LoVo (cell line): ENCODE measurements around the gene SETD9.

ENCODE experiments used
- DNase-seq: peaks from one replicate; pipeline ENCODE4 v3.0.0-alpha.2; 2016; ENCODE audit warnings: low spot score

Gene SETD9

GRCh38 chr5:56909294-56910209 lies at the start of gene SETD9:
TSS of gene SETD9 (plus strand) at chr5:56909596. CDS start at chr5:56909646, 50 bp downstream.
- peak; percentile 99 for DNase-seq

DNA sequence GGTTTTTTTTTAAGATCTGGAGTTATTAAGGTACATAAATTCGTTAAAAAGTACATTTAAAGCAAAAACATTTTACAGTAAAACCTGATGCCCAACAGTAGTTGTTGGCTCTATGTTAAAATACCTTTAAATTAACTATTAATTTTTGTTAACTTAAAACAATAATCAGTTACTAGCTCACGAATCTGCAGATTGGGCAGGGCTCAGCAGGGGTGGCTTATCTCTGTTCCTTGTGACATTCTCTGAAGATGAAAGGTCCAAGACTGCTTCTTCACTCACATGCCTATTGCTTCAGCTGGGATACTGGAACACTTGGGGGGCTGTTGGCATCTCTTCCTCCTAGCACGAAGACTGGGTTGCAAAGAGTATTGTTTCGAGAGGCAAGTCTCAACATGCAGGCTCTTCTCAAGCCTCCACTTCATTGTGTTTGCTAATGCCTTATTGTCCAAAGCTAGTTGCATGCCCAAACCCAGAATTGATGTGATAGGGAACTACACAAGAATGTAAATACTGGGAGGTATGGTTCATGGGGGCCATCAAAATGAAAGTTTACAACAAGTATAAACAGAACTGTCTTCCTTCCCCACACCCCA lies 47.4 kb upstream of the SETD9 start:
- no peak for DNase-seq

- DNase-seq, result no peak
These were observed 46.5 kb upstream of the SETD9 start for GRCh38 chr5:56862909-56863308.

- no peak for DNase-seq
These were observed 37.6 kb upstream of the SETD9 start for GRCh38 chr5:56871777-56872176.

GRCh38 chr5:56873056-56873455 lies 36.3 kb upstream of the SETD9 start:
- DNase-seq, result no peak

GRCh38 chr5:56876327-56876726 lies 33.1 kb upstream of the SETD9 start:
- no peak for DNase-seq

GRCh38 chr5:56881571-56881970 lies 27.8 kb upstream of the SETD9 start:
- no peak for DNase-seq

GRCh38 chr5:56893251-56893951 lies 16.0 kb upstream of the SETD9 start:
- no peak for DNase-seq

DNA sequence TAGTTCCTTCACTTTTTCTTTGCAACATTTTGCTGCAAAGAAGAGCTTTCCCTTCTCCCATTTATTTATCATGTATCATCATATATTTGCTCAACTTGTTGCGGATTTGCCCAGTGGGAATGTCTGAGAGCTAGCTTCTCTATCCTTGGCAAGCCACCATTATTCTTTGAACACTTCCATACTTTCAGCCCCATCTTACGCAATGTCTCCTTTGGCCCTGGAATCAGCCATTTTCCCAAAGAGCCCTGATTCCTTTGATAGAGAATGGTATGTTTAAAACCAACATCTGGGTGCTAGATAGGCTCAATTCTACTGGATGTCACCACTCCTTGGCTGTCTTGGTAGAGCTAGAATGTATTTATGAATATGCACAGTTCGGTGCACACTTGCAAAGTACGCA lies 12.6 kb upstream of the SETD9 start:
- no peak for DNase-seq

GRCh38 chr5:56898213-56898612 lies 11.2 kb upstream of the SETD9 start:
- no peak for DNase-seq

DNA sequence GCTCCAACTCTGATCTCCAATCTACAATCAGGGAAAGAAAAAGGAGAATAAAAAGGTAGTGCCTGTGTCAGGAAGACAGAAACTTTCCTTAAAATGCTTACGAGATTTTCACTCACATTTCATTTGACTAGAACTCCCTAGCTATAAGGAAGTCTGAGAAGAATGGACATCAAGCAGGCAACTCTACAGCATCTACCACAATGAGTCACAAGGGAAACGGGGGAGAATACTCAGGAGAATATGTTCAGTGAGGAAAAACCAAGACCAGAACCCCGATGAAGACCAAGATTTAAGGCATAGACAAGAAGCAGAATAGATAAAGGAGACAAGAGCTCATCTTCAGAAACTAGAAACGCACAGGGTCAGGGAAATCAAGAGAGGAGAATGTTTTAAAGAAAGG lies 9.0 kb upstream of the SETD9 start:
- no peak for DNase-seq

DNA sequence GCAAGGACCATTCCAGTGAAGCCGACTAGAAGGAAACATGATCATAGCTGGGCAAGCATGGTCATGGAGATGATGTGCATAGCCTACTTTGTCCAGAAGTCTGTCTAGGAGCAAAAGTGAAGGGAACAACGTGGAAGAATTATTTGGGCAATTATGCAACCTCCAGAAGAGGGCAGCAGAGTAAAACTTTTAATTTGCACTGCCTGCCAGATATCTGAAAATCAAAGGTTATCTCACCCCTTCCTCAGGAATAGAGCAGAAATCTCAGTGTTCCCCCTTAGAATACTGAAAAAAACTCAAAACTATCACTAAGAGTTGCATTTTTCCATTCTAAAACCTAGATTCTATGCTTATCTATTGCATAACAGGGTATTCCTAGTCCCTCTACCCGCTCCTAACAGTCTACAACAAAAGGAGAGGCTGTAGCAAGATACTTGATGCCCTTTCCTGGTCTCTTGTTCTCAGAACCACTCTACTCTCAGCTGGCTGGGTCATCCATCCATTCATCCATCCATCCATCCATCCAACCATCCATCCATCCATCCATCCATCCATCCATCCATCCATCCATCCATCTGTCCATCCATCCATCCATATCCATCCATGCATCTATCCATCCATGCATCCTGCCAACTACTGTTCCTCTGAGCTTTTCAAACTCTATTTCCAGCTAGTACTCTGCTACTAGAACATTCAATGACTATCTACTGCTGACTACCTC lies 8.4 kb upstream of the SETD9 start:
- peak; percentile 67 for DNase-seq

- no peak for DNase-seq
These were observed 478 bp upstream of the SETD9 start for GRCh38 chr5:56908942-56909293.

- peak; percentile 15 for DNase-seq
These were observed 992 bp downstream of the SETD9 start for GRCh38 chr5:56910210-56910965.

DNA sequence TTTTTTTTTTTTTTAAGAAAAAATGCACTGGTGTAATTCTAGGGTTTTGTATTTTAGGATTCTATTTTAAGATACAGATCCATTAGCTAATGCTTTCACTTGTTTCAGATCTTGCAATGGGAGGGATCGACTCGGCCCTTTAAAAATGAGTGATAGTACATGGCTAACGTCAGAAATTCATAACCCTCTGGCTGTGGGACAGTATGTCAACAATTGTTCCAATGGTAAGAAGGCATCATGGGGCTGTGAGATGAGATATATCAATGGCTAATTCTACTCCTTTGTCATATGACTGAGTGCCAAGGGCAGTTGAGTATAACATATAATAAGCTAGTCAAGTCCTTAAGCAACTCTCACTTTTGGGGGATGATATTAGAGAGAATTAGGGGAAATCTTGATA lies 4.4 kb downstream of the SETD9 start:
- DNase-seq, result no peak

DNA sequence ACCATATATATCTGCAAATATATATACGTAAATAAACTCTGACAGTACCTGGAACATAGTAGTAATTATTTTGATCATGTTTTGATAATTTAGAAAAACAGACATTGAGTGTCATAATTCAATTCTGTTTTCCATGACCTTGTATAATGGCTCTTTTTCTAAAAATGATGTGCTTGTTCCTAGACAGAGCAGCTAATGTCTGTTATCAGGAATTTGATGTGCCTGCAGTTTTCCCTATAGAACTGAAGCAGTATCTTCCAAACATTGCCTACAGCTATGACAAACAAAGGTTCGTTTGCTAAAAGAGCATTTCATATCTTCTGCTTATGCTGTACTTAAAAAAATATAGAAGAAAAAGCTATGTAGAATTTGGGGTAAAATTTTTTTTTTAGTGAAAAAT lies 5.3 kb downstream of the SETD9 start:
- no peak for DNase-seq

GRCh38 chr5:56917534-56917933 lies 8.1 kb downstream of the SETD9 start:
- DNase-seq, result no peak

- DNase-seq, result no peak
These were observed 8.7 kb downstream of the SETD9 start for GRCh38 chr5:56918054-56918453.

GRCh38 chr5:56919942-56920662 lies 10.7 kb downstream of the SETD9 start:
- DNase-seq, result no peak

DNA sequence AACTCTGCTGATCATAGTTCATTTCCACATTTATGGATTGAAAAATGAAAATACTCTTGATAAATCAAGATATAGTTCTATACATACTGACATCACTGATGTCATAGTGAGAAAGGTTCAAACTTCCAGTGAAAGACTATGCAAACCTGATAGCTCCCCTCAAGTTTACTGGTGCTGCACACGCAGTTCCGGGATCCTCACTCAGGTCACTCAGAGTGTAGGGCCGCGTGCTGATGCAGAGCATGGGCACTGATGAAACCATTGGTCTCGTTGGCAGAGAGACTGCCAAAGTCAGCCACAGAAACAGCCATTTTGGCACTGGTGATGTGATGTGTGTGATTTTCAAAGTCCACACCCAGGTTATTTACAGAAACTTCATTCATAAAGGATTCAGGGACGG lies 13.5 kb downstream of the SETD9 start:
- DNase-seq, result no peak

DNA sequence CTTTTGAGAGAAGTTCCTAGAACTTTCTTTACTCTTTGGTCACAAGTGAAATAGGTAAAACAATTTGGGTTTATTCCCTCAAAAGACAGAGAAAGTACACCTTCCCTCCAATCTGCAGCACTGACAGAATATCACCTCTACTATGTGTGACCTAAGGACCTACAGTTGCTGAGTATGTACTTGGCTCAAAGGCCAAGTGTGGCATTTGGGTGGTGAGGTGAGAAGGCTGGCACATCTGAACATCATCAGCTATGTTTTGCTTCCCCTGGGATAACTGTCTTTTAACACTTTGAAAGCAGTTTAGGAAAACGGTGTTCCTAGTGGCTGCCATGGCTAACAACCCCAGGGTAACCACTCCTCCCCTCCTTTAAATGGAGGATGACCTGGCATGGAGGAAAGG lies 24.9 kb downstream of the SETD9 start:
- DNase-seq, result no peak
